Midbrain (tissue), 1 donor: ENCODE results near the gene CSRNP3.

Source experiments
- DNase-seq: peaks from one replicate; lab custom pipeline; 2025; lab: John Stamatoyannopoulos, UW

Gene CSRNP3, protein sequence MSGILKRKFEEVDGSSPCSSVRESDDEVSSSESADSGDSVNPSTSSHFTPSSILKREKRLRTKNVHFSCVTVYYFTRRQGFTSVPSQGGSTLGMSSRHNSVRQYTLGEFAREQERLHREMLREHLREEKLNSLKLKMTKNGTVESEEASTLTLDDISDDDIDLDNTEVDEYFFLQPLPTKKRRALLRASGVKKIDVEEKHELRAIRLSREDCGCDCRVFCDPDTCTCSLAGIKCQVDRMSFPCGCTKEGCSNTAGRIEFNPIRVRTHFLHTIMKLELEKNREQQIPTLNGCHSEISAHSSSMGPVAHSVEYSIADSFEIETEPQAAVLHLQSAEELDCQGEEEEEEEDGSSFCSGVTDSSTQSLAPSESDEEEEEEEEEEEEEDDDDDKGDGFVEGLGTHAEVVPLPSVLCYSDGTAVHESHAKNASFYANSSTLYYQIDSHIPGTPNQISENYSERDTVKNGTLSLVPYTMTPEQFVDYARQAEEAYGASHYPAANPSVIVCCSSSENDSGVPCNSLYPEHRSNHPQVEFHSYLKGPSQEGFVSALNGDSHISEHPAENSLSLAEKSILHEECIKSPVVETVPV

DNA sequence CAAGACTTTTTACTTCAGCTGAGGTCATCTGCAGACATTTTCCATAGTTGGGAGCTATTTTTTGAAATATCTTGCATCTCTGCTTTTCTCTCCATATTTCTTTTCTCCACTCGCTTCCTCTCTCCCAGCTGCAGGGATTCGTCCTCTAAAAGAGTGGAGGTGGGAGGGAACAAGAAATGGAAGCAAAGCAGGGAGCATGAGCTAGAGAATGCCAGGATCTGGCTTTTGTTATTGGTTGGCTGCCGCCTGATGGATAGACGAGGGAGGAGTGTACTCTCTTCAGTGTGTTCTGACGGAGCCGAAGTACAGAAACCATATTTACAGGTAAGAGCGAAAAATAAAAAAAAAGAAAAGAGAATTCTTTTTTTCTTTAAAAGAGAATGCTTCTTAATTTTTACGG lies at the start of gene CSRNP3:
TSS of gene CSRNP3 (plus strand) at position 282 of the 400 bp plus-strand sequence. CDS start 125,368 bp downstream, outside the sequence.
- DNase-seq: peak; percentile 90

- no peak for DNase-seq
Observed at GRCh38 chr2:165420231-165420630, 49.3 kb upstream of the CSRNP3 start.

DNA sequence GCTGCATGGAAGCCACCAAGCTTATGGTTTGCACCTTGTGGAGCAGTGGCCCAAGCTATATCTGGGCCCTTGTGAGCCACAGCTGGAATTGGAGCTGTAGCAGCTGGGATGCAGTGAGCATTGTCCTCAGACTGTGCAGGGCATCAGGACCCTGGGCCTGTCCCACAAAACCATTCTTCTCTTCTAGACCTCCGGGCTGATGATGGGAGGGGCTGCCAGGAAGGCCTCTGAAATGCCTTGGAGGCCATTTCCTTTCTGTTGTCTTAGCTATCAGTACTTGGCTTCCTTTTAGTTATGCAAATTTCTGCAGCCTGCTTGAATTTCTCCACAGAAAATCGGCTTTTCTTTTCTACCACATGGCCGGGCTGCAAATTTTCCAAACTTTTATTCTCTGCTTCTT lies 46.4 kb upstream of the CSRNP3 start:
- no peak for DNase-seq

- no peak for DNase-seq
Observed at GRCh38 chr2:165425556-165425955, 43.9 kb upstream of the CSRNP3 start.

DNA sequence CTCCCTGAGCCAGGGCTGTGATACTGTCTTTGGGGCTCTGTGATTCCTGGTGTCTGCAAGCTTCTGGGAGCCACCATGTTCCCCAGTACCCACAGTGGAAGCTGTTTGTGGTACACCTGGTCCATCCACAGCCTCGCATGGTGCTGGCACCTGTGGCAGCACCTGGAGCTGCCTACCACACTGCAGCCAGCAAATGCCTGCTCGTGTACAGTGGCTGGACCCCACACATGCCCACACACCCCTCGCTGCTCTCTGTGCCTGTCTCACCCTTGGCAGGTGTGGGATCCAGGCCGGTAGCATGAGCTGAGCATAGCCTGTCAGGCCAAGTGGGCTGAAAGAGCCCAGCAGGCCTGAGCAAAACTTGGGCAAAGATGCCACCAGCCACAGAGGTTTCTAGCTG lies 41.8 kb upstream of the CSRNP3 start:
- DNase-seq: no peak

- DNase-seq: no peak
Observed at GRCh38 chr2:165428926-165429325, 40.6 kb upstream of the CSRNP3 start.

- no peak for DNase-seq
Observed at GRCh38 chr2:165431014-165431413, 38.5 kb upstream of the CSRNP3 start.

DNA sequence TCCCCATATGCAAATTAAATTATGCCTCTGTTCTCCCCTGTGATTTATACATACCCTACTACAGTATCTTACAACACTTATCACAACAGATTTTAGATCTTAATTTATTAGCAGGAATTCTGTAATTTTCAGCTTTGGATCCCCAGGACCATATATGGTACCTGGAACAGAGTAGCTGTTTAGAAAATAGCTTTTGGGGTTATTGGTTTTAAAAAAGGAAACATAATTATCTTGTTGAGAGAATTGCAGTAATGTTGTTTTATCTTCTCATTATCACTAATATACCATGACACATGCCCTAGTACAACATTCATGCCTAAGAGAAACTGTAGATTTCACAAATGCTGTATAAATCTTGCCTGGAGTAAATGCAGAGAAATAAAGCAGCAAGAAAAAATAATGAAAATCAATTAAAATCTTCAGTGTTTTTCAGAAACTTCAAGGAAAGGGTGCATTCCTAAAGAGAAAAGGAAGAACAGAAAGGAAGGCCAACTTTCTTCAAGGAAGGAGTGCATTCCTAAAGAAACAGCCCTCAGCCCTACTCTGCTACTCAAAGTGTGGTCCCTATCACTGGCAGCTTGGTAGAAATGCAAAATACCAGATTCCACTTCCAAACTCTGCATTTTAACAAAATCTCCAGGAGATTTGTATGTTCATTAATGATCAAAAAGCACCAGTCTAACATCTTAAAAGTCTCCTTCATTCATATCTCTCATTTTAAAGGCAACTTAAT lies 37.1 kb upstream of the CSRNP3 start:
- no peak for DNase-seq

GRCh38 chr2:165434865-165435496 lies 34.5 kb upstream of the CSRNP3 start:
- no peak for DNase-seq

DNA sequence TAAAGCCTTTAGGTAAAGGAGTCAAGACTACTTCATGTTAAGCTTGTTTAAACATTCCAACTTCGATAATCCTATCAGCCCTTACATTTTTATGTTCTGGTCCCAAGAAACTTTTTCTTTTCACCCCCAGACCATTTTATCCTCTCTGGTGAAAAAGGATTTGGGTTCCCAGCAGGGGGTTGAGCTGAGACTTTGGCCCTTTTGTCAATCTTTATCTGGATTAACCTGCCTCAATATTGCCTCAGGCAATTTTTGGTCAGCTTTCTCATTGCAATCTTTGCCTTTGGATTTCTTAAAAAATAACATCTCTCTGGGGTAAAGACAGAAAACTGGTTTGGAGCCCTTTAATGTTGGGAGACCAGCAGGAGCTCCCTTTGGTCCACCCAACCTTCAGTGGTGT lies 33.9 kb upstream of the CSRNP3 start:
- no peak for DNase-seq

DNA sequence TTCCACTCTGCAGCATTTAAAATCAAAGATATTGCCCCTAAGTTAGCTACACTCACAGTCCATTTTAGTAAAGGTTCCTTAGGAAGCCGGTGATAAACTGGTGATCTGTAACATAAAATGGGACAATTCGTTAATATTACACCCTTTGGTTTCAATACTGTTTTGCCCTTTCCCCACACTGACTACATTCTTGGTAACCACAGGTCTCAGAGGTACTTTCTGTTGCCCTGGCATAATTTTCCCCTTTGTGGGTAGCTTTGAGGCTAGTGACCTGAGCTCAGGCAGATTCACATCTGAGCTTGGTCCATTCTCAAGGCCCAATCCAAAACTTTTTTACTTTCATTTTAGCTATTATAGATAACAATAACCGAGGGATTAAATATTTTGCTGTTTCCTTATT lies 32.9 kb upstream of the CSRNP3 start:
- DNase-seq: no peak

DNA sequence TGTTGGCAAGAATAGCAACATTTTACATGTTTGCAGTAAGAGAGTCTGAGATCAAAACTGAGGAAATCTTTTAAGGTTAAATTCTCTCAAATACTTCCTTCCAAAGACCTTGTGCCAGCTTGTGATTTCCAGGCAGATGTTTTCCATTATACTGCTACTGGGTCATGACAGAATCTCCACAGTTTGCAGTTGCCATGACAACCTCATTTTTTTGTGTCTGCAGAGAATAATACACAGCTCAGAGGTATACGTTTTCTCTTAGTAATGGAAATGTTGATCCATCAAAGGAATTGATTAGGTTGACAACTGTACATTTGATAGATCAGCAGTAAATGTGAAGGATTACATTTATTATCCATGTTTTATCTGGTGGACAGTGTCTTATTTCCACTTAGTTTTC lies 29.1 kb upstream of the CSRNP3 start:
- no peak for DNase-seq

GRCh38 chr2:165443511-165443910 lies 26.0 kb upstream of the CSRNP3 start:
- DNase-seq: no peak

- DNase-seq: no peak
Observed at GRCh38 chr2:165448406-165448805, 21.1 kb upstream of the CSRNP3 start.

DNA sequence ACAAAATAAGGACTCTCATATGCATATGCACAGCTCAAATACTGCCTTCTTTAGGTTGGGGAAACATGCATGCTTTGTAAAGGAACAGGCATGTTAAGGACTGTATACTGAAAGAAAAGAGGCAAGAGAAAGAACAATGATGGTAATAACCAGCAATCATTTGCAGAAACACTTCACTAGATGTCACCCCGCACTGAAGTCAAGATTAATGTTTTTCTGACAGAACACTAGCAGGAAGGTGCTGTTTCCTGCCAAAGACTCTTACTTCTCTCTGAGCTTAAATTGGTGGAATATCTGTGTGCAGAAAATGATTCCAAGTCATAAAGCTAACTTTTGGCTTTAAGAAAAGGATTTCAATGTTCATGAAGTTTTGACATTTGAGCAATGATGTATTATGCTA lies 19.3 kb upstream of the CSRNP3 start:
- DNase-seq: no peak

DNA sequence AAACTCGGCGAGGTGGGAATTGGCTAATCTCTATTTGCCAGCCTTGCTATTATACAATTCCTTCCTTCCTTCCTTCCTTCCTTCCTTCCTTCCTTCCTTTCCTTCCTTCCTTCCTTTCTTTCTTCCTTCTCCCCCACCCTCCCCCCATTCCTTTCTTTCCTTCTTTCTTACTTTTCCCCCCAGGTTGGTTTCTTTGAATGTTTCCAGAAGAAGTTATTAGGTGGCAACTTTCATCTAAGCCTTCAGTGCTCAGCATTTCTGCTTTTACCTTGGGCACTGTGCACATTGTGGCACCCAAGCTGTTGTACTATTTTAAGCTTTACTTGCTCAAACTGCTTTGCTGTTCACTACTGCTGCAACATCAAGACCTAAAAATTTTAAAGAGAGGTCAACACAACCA lies 17.2 kb upstream of the CSRNP3 start:
- DNase-seq: no peak

GRCh38 chr2:165453561-165454094 lies 15.9 kb upstream of the CSRNP3 start:
- no peak for DNase-seq

DNA sequence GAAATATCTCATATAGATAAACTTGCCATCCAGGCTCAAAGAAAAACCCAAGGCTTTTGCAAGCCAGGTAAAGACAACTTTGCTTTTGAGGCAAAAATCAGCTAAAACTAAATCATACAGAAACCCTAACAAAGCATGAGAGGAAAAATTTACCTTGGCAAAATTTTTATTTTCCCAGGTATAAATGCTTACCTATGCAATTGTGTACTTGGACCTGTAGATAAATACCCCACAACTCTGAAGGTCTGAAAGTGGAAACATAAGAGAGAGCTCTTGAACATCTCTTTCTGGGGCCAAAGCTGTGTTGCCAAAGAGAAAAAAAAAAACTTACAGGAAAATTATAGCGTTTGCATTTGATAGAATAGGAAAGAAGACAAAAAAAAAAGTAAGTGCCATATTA lies 14.6 kb upstream of the CSRNP3 start:
- DNase-seq: no peak

- no peak for DNase-seq
Observed at GRCh38 chr2:165456027-165456426, 13.5 kb upstream of the CSRNP3 start.

DNA sequence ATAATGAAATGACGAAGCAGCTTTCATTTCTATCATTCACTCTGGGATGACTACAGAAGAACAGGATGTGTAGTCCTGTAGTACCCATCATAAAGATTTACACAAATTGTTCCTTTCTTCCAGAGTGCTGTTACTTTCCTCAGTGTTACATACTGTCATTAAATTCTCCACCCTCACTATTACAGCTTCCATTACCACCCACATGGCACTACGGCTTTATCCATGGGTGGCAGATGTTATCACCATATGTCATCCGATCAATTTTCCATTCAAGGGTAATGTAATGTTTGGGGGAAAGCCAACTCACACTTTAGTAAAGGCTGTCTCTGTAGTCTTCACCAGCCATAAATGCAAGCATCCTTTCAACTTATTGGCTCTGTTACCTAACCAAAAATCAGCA lies 7.1 kb upstream of the CSRNP3 start:
- no peak for DNase-seq

- no peak for DNase-seq
Observed at GRCh38 chr2:165466386-165466785, 3.1 kb upstream of the CSRNP3 start.

- DNase-seq: no peak
Observed at GRCh38 chr2:165467921-165468320, 1.6 kb upstream of the CSRNP3 start.
